ENCODE data around the gene CD8B. TPM values are rescaled to one million over a fixed set of nuclear protein-coding genes. Genes with fewer than 3 reads are reported as not detected.

The CD8B gene
- total RNA-seq, 4 donors from 2014 or later, result 1.2 to 1.6 TPM; not detected in 2

GRCh38 chr2:86832334-86833096 lies 29.2 kb downstream of the CD8B start:
- H3K4me3 ChIP-seq, result no peak overlapping the region
- no peaks in the 10 kb centered on the region for H3K9me3 ChIP-seq
- no peak for DNase-seq (ENCODE audit: low spot score in 2 of 2)
- peaks cover 4% of the 10 kb centered on the region for H3K4me1 ChIP-seq
- no peaks in the 10 kb centered on the region for H3K36me3 ChIP-seq
- H3K27me3 ChIP-seq, result no peaks in the 10 kb centered on the region
- no peak overlapping the region for H3K27ac ChIP-seq
- 87% methylated on average over 7 of the region's 7 CpGs for WGBS
- TF ChIP-seq CTCF (IDR thresholded peaks at IDR 0.05) (no peak), POLR2AphosphoS5 (IDR thresholded peaks at IDR 0.05) (no peak), EP300 (IDR thresholded peaks at IDR 0.05) (no peak), POLR2A (IDR thresholded peaks at IDR 0.05) (no peak)

GRCh38 chr2:86831537-86831936 lies 30.1 kb downstream of the CD8B start:
- 46% methylated on average over 2 of the region's 2 CpGs for WGBS
- Histone ChIP-seq H3K27ac (no peak overlapping the region), H3K4me3 (no peak overlapping the region), H3K36me3 (no peaks in the 10 kb centered on the region), H3K4me1 (no peaks in the 10 kb centered on the region), H3K9me3 (no peaks in the 10 kb centered on the region), H3K27me3 (no peaks in the 10 kb centered on the region)
- no peak for TF ChIP-seq CTCF (IDR thresholded peaks at IDR 0.05)
- no peak for TF ChIP-seq EP300 (IDR thresholded peaks at IDR 0.05)
- TF ChIP-seq POLR2A (IDR thresholded peaks at IDR 0.05), result no peak
- TF ChIP-seq POLR2AphosphoS5 (IDR thresholded peaks at IDR 0.05), result no peak
- no peak for DNase-seq (ENCODE audit: low spot score in 2 of 2)

- no peak overlapping the region for H3K27ac ChIP-seq
- H3K9me3 ChIP-seq, result no peaks in the 10 kb centered on the region
- 77% methylated on average over 3 of the region's 4 CpGs for WGBS
- H3K4me1 ChIP-seq, result no peaks in the 10 kb centered on the region
- H3K27me3 ChIP-seq, result no peaks in the 10 kb centered on the region
- DNase-seq (ENCODE audit: low spot score in 2 of 2), result no peak
- TF ChIP-seq CTCF (IDR thresholded peaks at IDR 0.05) (no peak), POLR2AphosphoS5 (IDR thresholded peaks at IDR 0.05) (no peak), POLR2A (IDR thresholded peaks at IDR 0.05) (no peak), EP300 (IDR thresholded peaks at IDR 0.05) (no peak)
- no peaks in the 10 kb centered on the region for H3K36me3 ChIP-seq
- no peak overlapping the region for H3K4me3 ChIP-seq
Measured at GRCh38 chr2:86826951-86827350, 34.7 kb downstream of the CD8B start.

- Histone ChIP-seq H3K27me3 (no peaks in the 10 kb centered on the region), H3K36me3 (no peaks in the 10 kb centered on the region), H3K27ac (no peak overlapping the region), H3K9me3 (no peaks in the 10 kb centered on the region), H3K4me1 (no peaks in the 10 kb centered on the region), H3K4me3 (no peak overlapping the region)
- WGBS, result 78% methylated on average over 11 of the region's 16 CpGs
- DNase-seq (ENCODE audit: low spot score in 2 of 2), result no peak
- TF ChIP-seq POLR2A (IDR thresholded peaks at IDR 0.05) (no peak), POLR2AphosphoS5 (IDR thresholded peaks at IDR 0.05) (no peak), EP300 (IDR thresholded peaks at IDR 0.05) (no peak), CTCF (IDR thresholded peaks at IDR 0.05) (no peak)
Measured at GRCh38 chr2:86825693-86826381, 35.8 kb downstream of the CD8B start.

- DNase-seq (ENCODE audit: low spot score in 2 of 2), result no peak
- no peak overlapping the region for H3K4me3 ChIP-seq
- H3K4me1 ChIP-seq, result no peaks in the 10 kb centered on the region
- no peak for TF ChIP-seq POLR2AphosphoS5 (IDR thresholded peaks at IDR 0.05)
- TF ChIP-seq CTCF (IDR thresholded peaks at IDR 0.05), result no peak
- no peak for TF ChIP-seq POLR2A (IDR thresholded peaks at IDR 0.05)
- H3K27ac ChIP-seq, result no peak overlapping the region
- no peaks in the 10 kb centered on the region for H3K9me3 ChIP-seq
- WGBS, result 77% methylated on average over 11 of the region's 11 CpGs
- H3K36me3 ChIP-seq, result no peaks in the 10 kb centered on the region
- H3K27me3 ChIP-seq, result no peaks in the 10 kb centered on the region
Measured at GRCh38 chr2:86825036-86825692, 36.5 kb downstream of the CD8B start.

All from suprapubic skin (tissue), 4 donors.